Activated CD8-positive, alpha-beta memory T cell treated with anti-CD3 and anti-CD28 coated beads, Interleukin-2, amount 50 U/mL, for 1 hour (primary cell): Measurements from ENCODE around the gene DENND1A.
"Not testable (repeated sequence)": the region's sequence is repeated elsewhere in the genome, so short reads cannot be mapped to it uniquely, and the experiment has no call there.

Experiments used
- DNase-seq: peaks from one replicate; pipeline ENCODE4 v3.0.0-alpha.2; 2020; ENCODE audit errors: extremely low read depth

Gene DENND1A

DNA sequence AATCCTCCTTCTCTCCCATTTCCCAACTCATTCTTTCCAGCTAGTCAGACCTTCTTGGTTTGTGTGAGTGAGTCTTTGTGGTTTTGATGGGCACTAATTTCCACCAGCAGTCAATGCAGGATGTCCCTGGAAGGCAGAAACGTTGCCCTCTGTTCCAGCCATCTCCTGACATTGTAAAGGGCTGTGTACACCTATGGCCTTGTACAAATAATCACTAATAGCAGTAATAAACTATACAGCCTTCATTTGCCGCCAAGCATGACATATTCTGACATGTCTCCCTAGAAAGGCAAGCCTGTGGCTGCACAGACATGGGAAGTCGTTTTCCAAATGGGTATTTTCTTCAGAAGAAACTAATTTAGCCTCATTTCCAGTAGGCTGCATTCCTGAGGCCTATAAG is 18.4 kb upstream of the DENND1A start:
- no peak for DNase-seq

- no peak for DNase-seq
These were observed 17.4 kb upstream of the DENND1A start for GRCh38 chr9:123947326-123947725.

- no peak for DNase-seq
These were observed 16.3 kb upstream of the DENND1A start for GRCh38 chr9:123946101-123946821.

GRCh38 chr9:123945532-123945931 is 15.6 kb upstream of the DENND1A start:
- DNase-seq, result no peak

DNA sequence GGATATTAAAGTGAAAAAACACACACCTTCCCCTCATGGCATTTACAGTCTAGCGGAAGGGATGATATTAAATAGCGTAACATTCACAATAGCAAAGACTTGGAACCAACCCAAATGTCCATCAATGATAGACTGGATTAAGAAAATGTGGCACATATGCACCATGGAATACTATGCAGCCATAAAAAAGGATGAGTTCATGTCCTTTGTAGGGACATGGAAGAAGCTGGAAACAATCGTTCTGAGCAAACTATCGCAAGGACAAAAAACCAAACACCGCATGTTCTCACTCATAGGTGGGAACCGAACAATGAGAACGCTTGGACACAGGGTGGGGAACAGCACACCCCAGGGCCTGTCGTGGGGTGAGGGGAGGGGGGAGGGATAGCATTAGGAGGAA is 14.5 kb upstream of the DENND1A start:
- not testable (repeated sequence) for DNase-seq

DNA sequence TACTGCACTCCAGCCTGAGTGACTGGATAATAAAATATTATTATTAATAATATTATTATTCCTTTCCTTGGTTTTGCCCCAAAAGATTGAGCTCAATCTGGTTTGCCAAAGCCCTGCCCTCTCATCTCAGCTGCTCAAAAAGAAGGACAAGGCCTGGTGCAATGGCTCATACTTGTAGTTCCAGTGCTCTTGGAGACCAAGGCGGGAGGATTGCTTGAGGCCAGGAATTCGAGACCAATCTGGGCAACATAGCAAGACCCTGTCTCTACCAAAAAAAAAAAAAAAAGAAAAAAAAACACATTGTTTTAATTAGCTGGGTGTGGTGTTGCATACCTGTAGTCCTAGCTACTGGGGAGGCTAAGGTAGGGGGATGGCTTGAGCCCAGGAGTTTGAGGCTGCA is 13.7 kb upstream of the DENND1A start:
- DNase-seq, result no peak

GRCh38 chr9:123942542-123942941 is 12.6 kb upstream of the DENND1A start:
- no peak for DNase-seq

- DNase-seq, result no peak
These were observed 11.7 kb upstream of the DENND1A start for GRCh38 chr9:123941524-123942070.

- DNase-seq, result no peak
These were observed 11.0 kb upstream of the DENND1A start for GRCh38 chr9:123940721-123941523.

DNA sequence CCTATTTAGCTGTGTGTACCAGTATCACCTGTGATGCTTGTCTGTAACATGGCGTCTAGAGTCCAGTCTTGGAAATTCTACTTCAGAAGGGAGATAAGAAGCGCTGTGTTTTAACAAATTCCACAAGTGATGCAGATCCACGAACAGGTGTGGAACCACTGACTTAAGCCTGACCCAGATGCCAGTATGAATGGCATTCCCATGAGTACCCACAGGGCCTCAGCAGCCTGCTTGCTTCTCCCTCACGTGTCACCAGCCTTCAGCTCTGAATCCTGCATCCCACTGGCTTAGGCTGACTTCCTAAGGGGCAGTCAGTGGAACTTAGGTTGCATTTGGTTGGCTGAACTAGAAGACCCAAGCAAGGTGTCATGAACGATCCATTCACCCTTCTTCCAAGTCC is 8.5 kb upstream of the DENND1A start:
- no peak for DNase-seq

GRCh38 chr9:123936575-123936974 is 6.6 kb upstream of the DENND1A start:
- not testable (repeated sequence) for DNase-seq

DNA sequence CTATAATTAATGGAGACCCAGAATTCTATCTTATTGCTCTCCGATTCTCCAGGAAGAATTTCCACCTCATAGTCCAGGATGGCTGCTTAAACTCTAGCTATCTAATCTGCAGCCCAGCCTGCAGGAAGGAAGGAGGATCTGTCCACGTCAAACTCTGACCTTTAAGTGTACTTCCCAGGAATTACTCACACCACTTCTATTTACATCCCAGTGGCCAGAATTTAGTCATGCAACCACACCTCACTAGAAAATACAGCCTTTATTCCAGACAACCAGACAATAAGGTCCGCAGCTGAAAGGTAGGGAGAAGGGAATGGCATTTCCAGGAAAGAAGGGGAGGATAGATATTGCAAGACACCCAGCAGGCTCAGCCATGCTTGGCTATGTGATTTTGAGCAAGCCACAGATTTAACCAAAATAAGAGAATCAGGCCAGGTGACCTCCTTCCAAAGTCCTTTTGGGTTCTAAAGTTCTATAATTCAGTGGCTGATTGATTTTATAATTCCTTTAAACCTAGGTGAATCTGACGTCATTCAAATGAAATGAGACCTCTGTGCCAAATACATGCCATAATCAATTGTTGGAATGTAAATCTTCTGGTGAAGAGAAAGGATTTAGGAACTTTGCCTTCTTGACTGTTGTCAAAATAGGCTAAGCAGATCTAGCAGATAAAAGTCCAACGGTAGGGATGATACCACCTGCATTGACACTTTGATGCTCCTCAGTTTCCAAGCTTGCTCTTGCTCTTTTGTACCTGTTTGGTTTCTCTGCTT is 3.7 kb upstream of the DENND1A start:
- no peak for DNase-seq

- no peak for DNase-seq
These were observed 603 bp downstream of the DENND1A start for GRCh38 chr9:123929177-123929869.

DNA sequence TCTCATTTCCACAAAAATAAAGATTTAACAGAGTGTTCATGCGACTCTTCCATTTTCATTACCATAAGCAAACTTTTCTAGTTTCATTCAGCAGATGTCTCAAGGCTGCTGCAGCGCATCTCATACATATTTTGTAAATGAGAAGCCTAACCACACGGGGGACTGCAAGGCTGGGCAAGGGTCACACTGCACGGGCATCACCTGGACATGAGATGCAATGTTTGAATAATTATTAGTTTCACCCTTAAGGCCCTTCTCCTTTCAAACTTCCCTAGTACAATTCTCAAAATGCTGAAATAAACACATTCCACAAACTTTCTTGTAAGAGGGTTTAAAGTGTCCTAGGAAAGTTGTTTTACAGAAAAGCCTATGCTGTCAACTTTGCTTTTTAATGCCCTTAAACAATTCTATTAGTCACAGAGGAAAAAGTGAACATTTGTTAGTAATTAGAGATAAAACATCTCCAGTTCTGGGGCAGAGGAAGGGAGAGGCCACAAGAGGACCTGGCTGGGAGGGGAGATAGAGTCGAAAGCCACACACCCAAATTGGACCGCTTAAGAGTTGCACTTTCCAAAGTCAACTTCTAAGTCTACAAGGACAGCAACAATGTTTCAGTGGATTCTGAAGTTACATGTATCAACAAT is 1.3 kb downstream of the DENND1A start:
- no peak for DNase-seq

- DNase-seq, result no peak
These were observed 2.0 kb downstream of the DENND1A start for GRCh38 chr9:123927625-123928532.

DNA sequence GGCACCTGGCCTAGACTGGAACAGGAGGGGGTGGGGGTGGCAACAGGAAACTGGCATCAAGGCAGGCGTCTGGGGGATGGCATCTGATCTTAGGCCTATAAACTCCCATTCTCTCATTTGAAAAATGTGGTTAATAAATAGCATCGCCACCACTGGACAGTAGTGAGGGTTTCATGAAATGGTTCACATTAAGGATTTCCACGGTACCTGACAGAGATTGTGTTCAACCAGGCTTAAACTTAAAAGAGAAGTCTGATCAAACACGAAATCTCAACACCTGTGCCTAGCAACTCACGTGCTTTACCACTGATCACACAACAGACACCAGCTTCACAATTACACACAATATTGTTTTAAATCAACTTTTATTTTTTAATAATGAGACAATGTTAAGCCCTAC is 3.0 kb downstream of the DENND1A start:
- DNase-seq, result no peak

DNA sequence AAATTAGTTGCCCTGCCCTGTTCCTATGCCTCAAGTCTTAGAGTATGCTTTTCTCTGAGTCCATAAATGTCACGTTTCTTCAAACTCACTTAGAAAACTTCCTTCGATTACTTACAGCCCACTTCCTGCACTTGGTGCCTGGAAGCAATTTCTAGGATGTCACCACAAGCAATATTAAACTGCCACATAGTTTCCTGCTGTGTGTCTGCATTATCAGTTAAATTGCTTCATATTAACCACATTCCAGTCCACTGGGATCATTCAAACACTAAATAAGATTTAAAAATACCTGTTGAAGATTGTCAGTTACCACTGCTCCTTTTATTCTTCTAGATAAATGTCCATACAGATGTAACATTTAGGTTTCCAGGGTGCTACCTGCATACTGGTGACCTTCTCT is 4.1 kb downstream of the DENND1A start:
- DNase-seq, result no peak

- DNase-seq, result no peak
These were observed 4.8 kb downstream of the DENND1A start for GRCh38 chr9:123925161-123925560.

DNA sequence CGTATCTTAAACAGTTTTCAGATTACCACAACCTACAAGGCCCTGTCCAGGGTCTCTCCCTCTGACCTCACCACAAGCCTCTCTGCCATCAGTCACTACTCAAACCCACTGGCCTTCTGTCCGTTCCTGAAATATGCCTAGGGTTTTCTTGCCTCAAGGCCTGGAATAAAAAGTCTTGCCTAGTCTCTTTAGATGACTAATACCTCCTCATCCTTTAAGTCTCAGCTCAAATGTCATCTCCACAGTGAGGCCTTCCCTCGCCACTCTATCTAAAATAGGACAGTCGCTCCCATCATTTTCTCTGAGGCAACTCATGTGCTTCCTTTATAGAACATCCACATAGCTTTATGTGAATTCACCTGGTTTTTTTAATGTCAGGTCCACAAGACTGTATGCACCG is 5.2 kb downstream of the DENND1A start:
- DNase-seq, result no peak

DNA sequence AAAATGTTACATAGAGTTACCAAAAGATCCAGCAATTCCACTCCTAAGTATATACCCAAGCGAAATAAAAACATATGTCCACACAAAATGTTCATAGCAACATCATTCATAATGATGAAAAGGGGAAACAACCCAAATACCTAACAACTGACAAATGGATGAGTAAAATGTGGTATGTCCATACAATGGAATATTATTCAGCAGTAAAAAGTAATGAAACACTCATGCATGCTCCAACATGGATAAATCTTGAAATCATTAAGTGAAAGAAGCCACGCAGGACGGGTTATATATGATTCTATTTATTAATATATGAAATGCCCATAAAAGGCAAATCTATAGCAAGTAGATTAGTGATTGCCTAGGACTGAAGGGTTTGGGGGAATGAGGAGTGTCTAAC is 6.0 kb downstream of the DENND1A start:
- no peak for DNase-seq
